Smooth muscle cell (in vitro differentiated cells): ENCODE results near the gene ZBED4. TPM values are rescaled to one million over a fixed set of nuclear protein-coding genes. Genes with fewer than 3 reads are reported as not detected.

Source experiments
- DNase-seq: peaks from one replicate; lab custom pipeline; 2025; ENCODE audit not compliant: unreplicated experiment; lab: John Stamatoyannopoulos, UW
- H2AFZ ChIP-seq: fragments of 200-600 bp; sonication (generic); 2 replicates; pipeline ENCODE4 v1.6.0; 2016; ENCODE audit warnings: antibody characterized with exemption, low read depth, mild to moderate bottlenecking
- H3F3A ChIP-seq: fragments of 200-600 bp; sonication (generic); 2 replicates; pipeline ENCODE4 v1.6.0; 2017; ENCODE audit warnings: antibody characterized with exemption, low read depth
- H3K27ac ChIP-seq: fragments of 200-600 bp; sonication (generic); 2 replicates; pipeline ENCODE4 v1.5.1; 2016; ENCODE audit warnings: low read depth, mild to moderate bottlenecking
- H3K27me3 ChIP-seq: fragments of 200-600 bp; sonication (generic); 2 replicates; pipeline ENCODE4 v1.6.1; 2016; ENCODE audit warnings: low read depth, mild to moderate bottlenecking
- H3K36me3 ChIP-seq: fragments of 200-600 bp; sonication (generic); 2 replicates; pipeline ENCODE4 v1.5.1; 2016; ENCODE audit warnings: low read depth
- H3K4me1 ChIP-seq: fragments of 200-600 bp; sonication (generic); 2 replicates; pipeline ENCODE4 v1.5.1; 2016; ENCODE audit warnings: low read depth
- H3K4me2 ChIP-seq: fragments of 200-600 bp; sonication (generic); 2 replicates; pipeline ENCODE4 v1.6.0; 2016; ENCODE audit warnings: mild to moderate bottlenecking
- H3K4me3 ChIP-seq: fragments of 200-600 bp; sonication (generic); 2 replicates; pipeline ENCODE4 v1.5.1; 2016; ENCODE audit warnings: mild to moderate bottlenecking
- H3K79me2 ChIP-seq: fragments of 200-600 bp; sonication (generic); 2 replicates; pipeline ENCODE4 v1.6.0; 2016; ENCODE audit warnings: low read depth, mild to moderate bottlenecking
- H3K9ac ChIP-seq: fragments of 200-600 bp; sonication (generic); 2 replicates; pipeline ENCODE4 v1.6.0; 2016; ENCODE audit warnings: low read depth
- H3K9me3 ChIP-seq: fragments of 200-600 bp; sonication (generic); replicated peaks from 2 replicates; pipeline ENCODE4 v1.5.1; 2016; ENCODE audit warnings: low read depth
- H4K20me1 ChIP-seq: fragments of 200-600 bp; sonication (generic); 2 replicates; pipeline ENCODE4 v1.6.0; 2016; ENCODE audit warnings: low read depth
- CTCF ChIP-seq: fragments of 200-600 bp; sonication (generic); IDR thresholded peaks from 2 replicates; pipeline ENCODE4 v1.5.1; 2017; ENCODE audit warnings: borderline replicate concordance, mild to moderate bottlenecking, antibody characterized with exemption; ENCODE audit not compliant: insufficient read depth, poor library complexity, severe bottlenecking
- WGBS: methylation state at CpG from one replicate; pipeline ENCODE4 v1.1.7; 2016; ENCODE audit warnings: low lambda C conversion rate; 5-methylcytosine and 5-hydroxymethylcytosine counted together
- polyA plus RNA-seq: library from polyadenylated mRNA; unstranded; fragments of >200 nt; fragmentation: Nextera tagmentation; extraction: Ambion mirVana; gene quantifications from 2 replicates; pipeline ENCODE4 v1.2.1, GENCODE V29; 2016
- total RNA-seq: library from RNA; depleted of rRNA; stranded (reverse); fragments of >200 nt; gene quantifications from 2 replicates; pipeline ENCODE4 v1.2.3, GENCODE V29; 2014

ZBED4 gene
- total and polyA plus RNA-seq, 2 experiments from 2014 or later, result 12.1 to 16.6 TPM

GRCh38 chr22:49906071-49906798 lies 52.6 kb downstream of the ZBED4 start:
- 97% methylated on average over 27 of the region's 28 CpGs for WGBS
- Histone ChIP-seq H3K4me1 (no peaks in the 10 kb centered on the region), H3K9me3 (no peaks in the 10 kb centered on the region), H3K27me3 (no peaks in the 10 kb centered on the region), H3K9ac (no peak overlapping the region), H2AFZ (no peak overlapping the region), H4K20me1 (peaks cover 41% of the 10 kb centered on the region), H3K4me3 (no peak overlapping the region), H3K36me3 (no peaks in the 10 kb centered on the region), H3K4me2 (no peak overlapping the region), H3F3A (no peaks in the 10 kb centered on the region), H3K79me2 (no peaks in the 10 kb centered on the region), H3K27ac (no peak overlapping the region)
- no peak for TF ChIP-seq CTCF
- DNase-seq, result no peak

- Histone ChIP-seq H3K9ac (no peak overlapping the region), H3K4me3 (no peak overlapping the region), H3K9me3 (no peaks in the 10 kb centered on the region), H3K79me2 (no peaks in the 10 kb centered on the region), H3K4me2 (no peak overlapping the region), H4K20me1 (peaks cover 35% of the 10 kb centered on the region), H3K27ac (no peak overlapping the region), H3K4me1 (no peaks in the 10 kb centered on the region), H3K27me3 (no peaks in the 10 kb centered on the region), H2AFZ (no peak overlapping the region), H3F3A (no peaks in the 10 kb centered on the region), H3K36me3 (no peaks in the 10 kb centered on the region)
- 96% methylated on average over 10 of the region's 14 CpGs for WGBS
- DNase-seq, result no peak
- TF ChIP-seq CTCF, result no peak
These were observed 53.2 kb downstream of the ZBED4 start for GRCh38 chr22:49906799-49907290.

GRCh38 chr22:49907807-49908206 lies 54.2 kb downstream of the ZBED4 start:
- H3K4me2 ChIP-seq, result no peak overlapping the region
- no peaks in the 10 kb centered on the region for H3K27me3 ChIP-seq
- no peaks in the 10 kb centered on the region for H3K79me2 ChIP-seq
- no peak overlapping the region for H3K4me3 ChIP-seq
- WGBS, result 98% methylated on average over 19 of the region's 19 CpGs
- no peaks in the 10 kb centered on the region for H3K9me3 ChIP-seq
- no peak for DNase-seq
- no peak for TF ChIP-seq CTCF
- H3K36me3 ChIP-seq, result no peaks in the 10 kb centered on the region
- H3K4me1 ChIP-seq, result no peaks in the 10 kb centered on the region
- H3F3A ChIP-seq, result no peaks in the 10 kb centered on the region
- no peak overlapping the region for H3K27ac ChIP-seq
- H2AFZ ChIP-seq, result no peak overlapping the region
- no peak overlapping the region for H3K9ac ChIP-seq
- H4K20me1 ChIP-seq, result peaks cover 29% of the 10 kb centered on the region
